Small intestine (tissue), 7 donors: ENCODE results near the gene PLS3. TPM values are rescaled to one million over a fixed set of nuclear protein-coding genes. Genes with fewer than 3 reads are reported as not detected.

Source experiments
- DNase-seq, 2 donors: peaks; one replicate each; pipeline versions ENCODE4 v3.0.0 to v3.0.0-alpha.2; 2013
- FAIRE-seq: peaks from 2 replicates; lab custom pipeline; 2012; peaks lifted over from hg19 to GRCh38; lab: Jason Lieb, UNC
- H3K27ac ChIP-seq, 3 donors: one replicate each; pipeline ENCODE4 v1.5.1; 2013; ENCODE audit warnings: low read length in 2 of 3, mild to moderate bottlenecking in 2 of 3, control low read depth in 1 of 3, inconsistent platforms in 1 of 3, low read depth in 1 of 3, moderate library complexity in 1 of 3
- H3K27me3 ChIP-seq, 3 donors: one replicate each; pipeline ENCODE4 v1.6.1; 2013; ENCODE audit warnings: low read length in 3 of 3, inconsistent platforms in 1 of 3; ENCODE audit not compliant: control insufficient read depth in 3 of 3, insufficient read depth in 3 of 3
- H3K36me3 ChIP-seq, 3 donors: one replicate each; pipeline ENCODE4 v1.6.1; 2013; ENCODE audit warnings: low read length in 3 of 3, inconsistent platforms in 1 of 3, low read depth in 1 of 3, mild to moderate bottlenecking in 1 of 3, moderate library complexity in 1 of 3; ENCODE audit not compliant: control insufficient read depth in 3 of 3, insufficient read depth in 2 of 3
- H3K4me1 ChIP-seq, 3 donors: one replicate each; pipeline ENCODE4 v1.6.1; 2013; ENCODE audit warnings: low read length in 2 of 3, inconsistent platforms in 1 of 3, low read depth in 1 of 3, mild to moderate bottlenecking in 1 of 3, moderate library complexity in 1 of 3; ENCODE audit not compliant: control insufficient read depth in 3 of 3, insufficient read depth in 2 of 3
- H3K4me3 ChIP-seq, 3 donors: one replicate each; pipeline ENCODE4 v1.5.1; 2013; ENCODE audit warnings: low read length in 3 of 3, control low read depth in 1 of 3, inconsistent platforms in 1 of 3, low read depth in 1 of 3, mild to moderate bottlenecking in 1 of 3, moderate library complexity in 1 of 3
- H3K9me3 ChIP-seq, 2 donors: one replicate each; pipeline ENCODE4 v1.6.1; 2013; ENCODE audit warnings: low read depth in 1 of 2, low read length in 1 of 2; ENCODE audit not compliant: control insufficient read depth in 2 of 2, insufficient read depth in 1 of 2
- WGBS, 3 donors: extraction: QIAGEN DNeasy Blood & Tissue Kit; methylation state at CpG; one replicate each; pipeline ENCODE4 v1.1.7; 2013; 5-methylcytosine and 5-hydroxymethylcytosine counted together
- polyA plus RNA-seq, 4 donors: library from polyadenylated mRNA; stranded (reverse) in 3 of 4; unstranded in 1 of 4; fragments of 200-250 nt in 3 of 4; fragments of 120-200 nt in 1 of 4; gene quantifications; one replicate each; pipeline versions ENCODE4 v1.2.1 to v1.2.3, GENCODE V29; 2013
- donor health status: healthy with polysubstance abuse.
- donor health status: control.
- donor health status: control.
- donor health status: Bipolar disorder and iron deficiency.
- donor health status: healthy.

PLS3 gene
- polyA plus RNA-seq, 4 donors: 8.4 to 44.4 (median 25.6) TPM

DNA sequence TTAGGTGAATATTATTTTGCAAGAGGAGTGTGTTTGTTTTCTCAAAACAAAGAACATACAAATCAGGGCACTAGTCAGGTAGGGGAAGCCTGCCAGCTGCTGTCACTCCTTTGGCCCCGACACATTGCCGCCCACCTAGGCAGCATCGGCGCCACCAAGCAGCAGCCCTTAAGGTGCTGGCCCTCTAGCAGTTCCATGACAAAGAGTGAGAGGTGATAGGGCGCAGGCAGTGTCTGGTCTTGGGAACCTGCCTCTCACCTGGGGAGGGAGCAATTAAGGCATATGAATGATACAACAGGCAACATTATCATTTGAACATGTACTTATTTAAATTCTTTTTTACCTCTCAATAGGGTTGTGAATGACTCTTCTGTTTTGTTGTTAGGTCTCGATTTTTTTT is 135.1 kb downstream of the PLS3 start:
- FAIRE-seq (no peak), DNase-seq (no peak)
- WGBS, 3 donors: 52 to 60% (median 56%) methylated on average over 6 of the region's 6 CpGs

DNA sequence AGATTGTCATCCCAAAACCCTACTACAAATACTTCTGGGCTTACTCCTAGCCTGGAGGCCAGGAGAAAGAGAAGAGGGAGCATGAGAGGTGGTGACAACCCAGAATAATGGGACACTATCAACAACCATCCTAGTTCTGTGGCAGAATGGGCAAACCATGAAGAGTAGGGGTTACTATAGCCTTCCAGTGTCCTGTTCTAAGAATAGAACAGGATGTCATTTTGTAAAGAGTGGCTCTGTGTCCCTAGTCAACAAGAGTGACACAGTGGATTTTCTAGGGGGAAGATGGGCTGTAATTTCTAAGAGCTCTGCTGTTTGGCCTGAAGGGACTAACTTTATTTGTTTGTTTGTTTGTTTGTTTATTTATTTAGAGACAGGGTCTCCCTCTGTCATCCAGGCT is 136.0 kb downstream of the PLS3 start:
- Histone ChIP-seq H3K4me1 (no peaks in the 10 kb centered on the region), H3K36me3 (no peaks in the 10 kb centered on the region), H3K27me3 (no peaks in the 10 kb centered on the region), H3K27ac (no peak overlapping the region), H3K4me3 (no peak overlapping the region), H3K9me3 (no peaks in the 10 kb centered on the region)
- DNase-seq (no peak), FAIRE-seq (no peak)

More for the DNA sequence above, 135.1 kb downstream of the PLS3 start:
- Histone ChIP-seq H3K9me3 (no peaks in the 10 kb centered on the region), H3K27ac (no peak overlapping the region), H3K27me3 (no peaks in the 10 kb centered on the region), H3K4me3 (no peak overlapping the region), H3K4me1 (no peaks in the 10 kb centered on the region), H3K36me3 (no peaks in the 10 kb centered on the region)

DNA sequence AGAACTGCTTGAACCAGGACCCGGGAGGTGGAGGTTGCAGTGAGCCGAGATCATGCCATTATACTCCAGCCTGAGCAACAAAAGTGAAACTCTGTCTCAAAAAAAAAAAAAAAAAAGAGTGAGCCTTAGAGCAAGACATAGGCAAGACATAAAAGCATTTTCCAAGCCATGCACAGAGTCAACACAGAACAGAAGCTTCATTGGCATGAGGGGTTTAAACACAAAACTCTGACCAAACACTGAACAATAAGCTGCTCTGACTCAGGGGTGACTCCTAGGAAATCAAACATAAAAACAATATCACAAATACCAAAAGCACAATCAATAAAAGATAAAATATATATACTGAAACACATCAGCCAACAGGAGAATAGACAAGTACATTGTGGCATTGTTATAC is 136.8 kb downstream of the PLS3 start:
- Histone ChIP-seq H3K9me3 (no peaks in the 10 kb centered on the region), H3K36me3 (no peaks in the 10 kb centered on the region), H3K27ac (no peak overlapping the region), H3K4me3 (no peak overlapping the region), H3K4me1 (no peaks in the 10 kb centered on the region), H3K27me3 (no peaks in the 10 kb centered on the region)
- 67 to 94% (median 91%) methylated on average over 2 of the region's 2 CpGs for WGBS, 3 donors
- no peak for FAIRE-seq
- DNase-seq: no peak
